Measurements from ENCODE around the gene MOB1A.
"Not testable (repeated sequence)": the region's sequence is repeated elsewhere in the genome, so short reads cannot be mapped to it uniquely, and the experiment has no call there.

The MOB1A gene
- long read RNA-seq, donor 1, full-length matches to known transcripts = 35 of 45 reads
- long read RNA-seq, donor 1, partial matches to known transcripts = 5 of 45 reads
- long read RNA-seq, donor 1, other reads (novel, unspliced or antisense) = 5 of 45 reads
- long read RNA-seq, donor 2, full-length matches to known transcripts = 28 of 28 reads
- long read RNA-seq, donor 2, partial matches to known transcripts = 0 of 28 reads
- long read RNA-seq, donor 2, other reads (novel, unspliced or antisense) = 0 of 28 reads
- long read RNA-seq, donor 3, full-length matches to known transcripts = 16 of 16 reads
- long read RNA-seq, donor 3, partial matches to known transcripts = 0 of 16 reads
- long read RNA-seq, donor 3, other reads (novel, unspliced or antisense) = 0 of 16 reads
- long read RNA-seq, donor 4, full-length matches to known transcripts = 31 of 37 reads
- long read RNA-seq, donor 4, partial matches to known transcripts = 6 of 37 reads
- long read RNA-seq, donor 4, other reads (novel, unspliced or antisense) = 0 of 37 reads
- long read RNA-seq, donor 5, full-length matches to known transcripts = 26 of 26 reads
- long read RNA-seq, donor 5, partial matches to known transcripts = 0 of 26 reads
- long read RNA-seq, donor 5, other reads (novel, unspliced or antisense) = 0 of 26 reads
- long read RNA-seq, donor 6, full-length matches to known transcripts = 26 of 26 reads
- long read RNA-seq, donor 6, partial matches to known transcripts = 0 of 26 reads
- long read RNA-seq, donor 6, other reads (novel, unspliced or antisense) = 0 of 26 reads
- long read RNA-seq, donor 7, full-length matches to known transcripts = 49 of 58 reads
- long read RNA-seq, donor 7, partial matches to known transcripts = 9 of 58 reads
- long read RNA-seq, donor 7, other reads (novel, unspliced or antisense) = 0 of 58 reads
- long read RNA-seq, donor 8, full-length matches to known transcripts = 27 of 32 reads
- long read RNA-seq, donor 8, partial matches to known transcripts = 5 of 32 reads
- long read RNA-seq, donor 8, other reads (novel, unspliced or antisense) = 0 of 32 reads

GRCh38 chr2:74178211-74179062, at the start of gene MOB1A:
Gene MOB1A (minus strand): TSS chr2:74178879. CDS start chr2:74178674, 205 bp downstream.
- peak; percentile 98 for DNase-seq

- DNase-seq = no peak
Measured at GRCh38 chr2:74227646-74228045, 49.0 kb upstream of the MOB1A start.

GRCh38 chr2:74226648-74227213, 48.1 kb upstream of the MOB1A start:
- DNase-seq = no peak

GRCh38 chr2:74225698-74226459, 47.2 kb upstream of the MOB1A start:
- DNase-seq = no peak

GRCh38 chr2:74223941-74224770, 45.5 kb upstream of the MOB1A start:
- DNase-seq = no peak

GRCh38 chr2:74222300-74222650, 43.6 kb upstream of the MOB1A start:
- DNase-seq = no peak

- no peak for DNase-seq
Measured at GRCh38 chr2:74221604-74222299, 43.1 kb upstream of the MOB1A start.

GRCh38 chr2:74221091-74221490, 42.4 kb upstream of the MOB1A start:
- DNase-seq = no peak

GRCh38 chr2:74219846-74220486, 41.3 kb upstream of the MOB1A start:
- DNase-seq = no peak

GRCh38 chr2:74216642-74217041, 38.0 kb upstream of the MOB1A start:
- no peak for DNase-seq

GRCh38 chr2:74215771-74216170, 37.1 kb upstream of the MOB1A start:
- DNase-seq = not testable (repeated sequence)

GRCh38 chr2:74212702-74213410, 34.2 kb upstream of the MOB1A start:
- DNase-seq = no peak

- DNase-seq = no peak
Measured at GRCh38 chr2:74206180-74206688, 27.6 kb upstream of the MOB1A start.

DNA sequence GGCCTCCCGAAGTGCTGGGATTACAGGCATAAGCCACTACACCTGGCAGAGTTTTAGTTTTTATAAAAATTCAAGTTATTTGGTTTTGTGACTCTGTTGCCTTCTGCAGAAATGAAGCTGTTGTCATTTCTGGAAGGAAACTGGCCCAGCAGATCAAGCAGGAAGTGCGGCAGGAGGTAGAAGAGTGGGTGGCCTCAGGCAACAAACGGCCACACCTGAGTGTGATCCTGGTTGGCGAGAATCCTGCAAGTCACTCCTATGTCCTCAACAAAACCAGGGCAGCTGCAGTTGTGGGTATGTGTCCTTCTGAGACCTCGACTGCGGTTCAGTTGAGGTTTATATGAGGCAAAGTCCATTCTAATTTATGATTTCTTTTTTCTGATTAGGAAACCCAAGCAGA, 26.9 kb upstream of the MOB1A start:
- DNase-seq = no peak

DNA sequence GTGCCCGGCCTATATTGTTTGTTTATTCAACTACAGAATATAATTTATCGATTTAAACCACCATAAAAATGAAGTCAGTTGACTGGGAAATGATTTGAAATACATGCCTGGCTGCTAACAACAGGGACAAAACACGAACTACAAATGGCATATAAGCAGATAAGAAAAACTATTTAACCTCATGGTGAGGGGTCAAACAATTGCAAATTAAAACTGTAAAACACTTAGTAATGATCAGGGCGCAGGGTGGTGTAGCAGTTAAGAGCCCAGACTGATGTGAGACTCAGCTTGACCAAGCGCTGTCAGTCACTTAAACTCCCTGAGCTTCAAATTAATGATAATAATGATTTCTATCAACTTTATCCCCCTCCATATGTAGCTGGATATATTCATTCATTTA, 26.4 kb upstream of the MOB1A start:
- no peak for DNase-seq

- no peak for DNase-seq
Measured at GRCh38 chr2:74204436-74204835, 25.8 kb upstream of the MOB1A start.

DNA sequence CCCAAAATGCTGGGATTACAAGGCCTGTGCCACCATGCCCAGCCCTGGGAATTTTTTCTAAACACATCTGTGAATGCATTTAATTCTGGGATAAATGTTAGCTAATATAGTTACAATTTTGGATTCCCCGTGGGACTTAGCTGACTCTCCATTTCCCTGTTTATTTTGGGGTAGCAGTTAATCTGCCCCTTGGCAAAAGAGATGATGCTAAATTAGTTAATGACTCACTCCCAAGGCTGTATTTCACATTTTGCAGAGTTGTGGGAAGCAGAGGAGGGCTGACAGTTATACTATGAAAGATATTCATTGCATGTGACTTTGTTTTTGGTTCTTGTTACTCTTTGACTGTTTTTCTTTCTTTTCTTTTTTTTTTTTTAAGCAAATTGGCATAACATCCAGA, 22.9 kb upstream of the MOB1A start:
- no peak for DNase-seq

GRCh38 chr2:74201196-74201595, 22.5 kb upstream of the MOB1A start:
- DNase-seq = no peak
